HG02759 (cell line): ENCODE measurements around the gene ETNK1.
"Not testable (repeated sequence)": the region's sequence is repeated elsewhere in the genome, so short reads cannot be mapped to it uniquely, and the experiment has no call there.

Experiments
- ATAC-seq: cut with Tn5 transposase; IDR thresholded peaks from one replicate; pipeline ENCODE4 v1.9.1; 2021; ENCODE audit warnings: mild to moderate bottlenecking, moderate library complexity; ENCODE audit not compliant: unreplicated experiment

Gene ETNK1

GRCh38 chr12:22684140-22685118 lies 59.5 kb downstream of the ETNK1 start:
- ATAC-seq = no peak

GRCh38 chr12:22686193-22686592 lies 61.2 kb downstream of the ETNK1 start:
- ATAC-seq = no peak

GRCh38 chr12:22687361-22688076 lies 62.5 kb downstream of the ETNK1 start:
- ATAC-seq = peak; percentile 69

- no peak for ATAC-seq
Observed at GRCh38 chr12:22689876-22690275, 64.9 kb downstream of the ETNK1 start.

GRCh38 chr12:22691319-22691718 lies 66.3 kb downstream of the ETNK1 start:
- ATAC-seq = no peak

GRCh38 chr12:22692467-22692866 lies 67.5 kb downstream of the ETNK1 start:
- not testable (repeated sequence) for ATAC-seq

- ATAC-seq = no peak
Observed at GRCh38 chr12:22692964-22693555, 68.1 kb downstream of the ETNK1 start.

- no peak for ATAC-seq
Observed at GRCh38 chr12:22698576-22698975, 73.6 kb downstream of the ETNK1 start.

GRCh38 chr12:22699705-22700104 lies 74.7 kb downstream of the ETNK1 start:
- not testable (repeated sequence) for ATAC-seq

GRCh38 chr12:22700106-22700505 lies 75.1 kb downstream of the ETNK1 start:
- no peak for ATAC-seq

- ATAC-seq = not testable (repeated sequence)
Observed at GRCh38 chr12:22701216-22701809, 76.3 kb downstream of the ETNK1 start.

- no peak for ATAC-seq
Observed at GRCh38 chr12:22702690-22703089, 77.7 kb downstream of the ETNK1 start.

GRCh38 chr12:22709292-22709691 lies 84.3 kb downstream of the ETNK1 start:
- peak; percentile 49 for ATAC-seq

GRCh38 chr12:22712083-22712482 lies 87.1 kb downstream of the ETNK1 start:
- ATAC-seq = no peak

GRCh38 chr12:22715254-22715653 lies 90.3 kb downstream of the ETNK1 start:
- no peak for ATAC-seq

- no peak for ATAC-seq
Observed at GRCh38 chr12:22719745-22720144, 94.8 kb downstream of the ETNK1 start.

GRCh38 chr12:22722081-22722480 lies 97.1 kb downstream of the ETNK1 start:
- ATAC-seq = no peak

GRCh38 chr12:22722779-22723178 lies 97.8 kb downstream of the ETNK1 start:
- ATAC-seq = no peak

GRCh38 chr12:22728987-22729386 lies 104.0 kb downstream of the ETNK1 start:
- ATAC-seq = no peak

- no peak for ATAC-seq
Observed at GRCh38 chr12:22729431-22729956, 104.5 kb downstream of the ETNK1 start.

GRCh38 chr12:22729957-22730443 lies 105.0 kb downstream of the ETNK1 start:
- no peak for ATAC-seq
